GM21360 (cell line): ENCODE measurements around the gene AR.

Source experiments
- ATAC-seq: cut with Tn5 transposase; IDR thresholded peaks from one replicate; pipeline ENCODE4 v1.9.1; 2021; ENCODE audit warnings: mild to moderate bottlenecking, moderate library complexity; ENCODE audit not compliant: unreplicated experiment

AR gene

GRCh38 chrX:67563469-67564448, 19.9 kb downstream of the AR start:
- ATAC-seq = no peak

- no peak for ATAC-seq
Measured at GRCh38 chrX:67564475-67564874, 20.7 kb downstream of the AR start.

GRCh38 chrX:67568769-67569168, 24.9 kb downstream of the AR start:
- no peak for ATAC-seq

GRCh38 chrX:67570839-67571238, 27.0 kb downstream of the AR start:
- no peak for ATAC-seq

- no peak for ATAC-seq
Measured at GRCh38 chrX:67574696-67575095, 30.9 kb downstream of the AR start.

- no peak for ATAC-seq
Measured at GRCh38 chrX:67582436-67582835, 38.6 kb downstream of the AR start.

GRCh38 chrX:67583171-67583570, 39.4 kb downstream of the AR start:
- ATAC-seq = no peak

- ATAC-seq = no peak
Measured at GRCh38 chrX:67585401-67585800, 41.6 kb downstream of the AR start.

- ATAC-seq = no peak
Measured at GRCh38 chrX:67587946-67588624, 44.3 kb downstream of the AR start.

- ATAC-seq = no peak
Measured at GRCh38 chrX:67596839-67597790, 53.3 kb downstream of the AR start.

- ATAC-seq = no peak
Measured at GRCh38 chrX:67599532-67599931, 55.7 kb downstream of the AR start.

- ATAC-seq = no peak
Measured at GRCh38 chrX:67601771-67602170, 58.0 kb downstream of the AR start.

GRCh38 chrX:67604979-67605703, 61.3 kb downstream of the AR start:
- ATAC-seq = no peak

GRCh38 chrX:67607466-67607865, 63.6 kb downstream of the AR start:
- no peak for ATAC-seq

- ATAC-seq = peak; percentile 64
Measured at GRCh38 chrX:67610282-67610681, 66.5 kb downstream of the AR start.

- no peak for ATAC-seq
Measured at GRCh38 chrX:67612231-67612630, 68.4 kb downstream of the AR start.

- ATAC-seq = no peak
Measured at GRCh38 chrX:67613366-67613765, 69.5 kb downstream of the AR start.

GRCh38 chrX:67613996-67614395, 70.2 kb downstream of the AR start:
- ATAC-seq = no peak

- ATAC-seq = no peak
Measured at GRCh38 chrX:67614423-67614822, 70.6 kb downstream of the AR start.

GRCh38 chrX:67619253-67619652, 75.4 kb downstream of the AR start:
- peak; percentile 89 for ATAC-seq
